ENCODE results near the gene RBMS2.
"Not testable (repeated sequence)": the region's sequence is repeated elsewhere in the genome, so short reads cannot be mapped to it uniquely, and the experiment has no call there.

The RBMS2 gene

DNA sequence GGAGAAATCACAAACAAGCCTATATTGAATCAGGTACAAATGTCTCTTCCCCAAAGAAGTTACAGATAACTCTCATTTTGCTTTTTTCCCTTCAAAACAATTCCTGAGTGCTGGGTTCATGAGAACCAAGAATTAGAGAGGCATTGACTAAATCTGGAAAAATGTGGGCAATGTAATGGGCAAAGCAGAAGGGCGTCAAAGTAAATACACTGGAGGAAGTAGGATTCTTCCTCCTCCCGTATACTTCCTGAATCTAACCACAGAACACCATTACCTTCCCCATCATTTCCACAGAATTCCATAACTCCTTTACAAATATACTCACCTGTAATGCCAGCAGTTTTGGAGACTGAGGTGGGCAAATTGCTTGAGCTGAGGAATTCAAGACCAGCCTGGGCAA is 3.0 kb upstream of the RBMS2 start:
- DNase-seq, result no peak

DNA sequence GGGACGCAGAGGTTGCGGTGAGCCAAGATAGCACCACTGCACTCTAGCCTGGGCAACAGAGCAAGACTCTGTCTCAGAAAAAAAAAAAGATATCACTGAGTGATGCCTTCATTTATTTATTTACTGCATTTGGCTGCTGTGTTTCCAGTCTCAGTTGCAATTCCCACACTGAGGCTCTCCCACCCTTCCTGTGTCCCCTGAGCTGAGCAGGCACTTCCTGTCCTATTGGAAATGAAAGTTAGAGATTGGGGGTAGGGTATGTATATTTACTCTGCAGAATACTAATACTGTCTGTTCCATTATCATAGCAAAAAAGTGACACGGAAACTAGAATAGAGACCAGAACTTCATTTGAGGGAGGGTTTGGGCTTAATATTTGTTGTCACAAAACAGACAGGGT is 1.6 kb upstream of the RBMS2 start:
- DNase-seq, result no peak

DNA sequence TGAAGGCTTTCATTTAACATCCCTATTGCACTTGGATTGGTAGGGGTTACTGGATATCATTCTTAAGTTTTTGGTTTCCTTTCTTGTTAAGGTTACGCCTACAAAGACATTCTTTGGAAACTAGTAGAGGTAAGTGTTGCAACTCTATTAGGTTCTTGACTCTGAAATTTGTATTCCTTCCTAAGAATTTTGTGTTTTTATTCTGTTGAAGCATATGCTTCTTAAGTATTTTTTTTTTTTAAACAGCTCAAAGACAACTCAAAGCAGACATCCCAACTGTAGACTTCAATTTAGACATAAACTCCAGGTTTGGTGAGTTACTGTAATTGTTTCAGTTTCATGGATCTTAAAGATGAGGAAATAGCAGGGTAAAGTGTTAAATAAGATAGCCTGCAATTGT is 1.1 kb upstream of the RBMS2 start:
- no peak for DNase-seq

DNA sequence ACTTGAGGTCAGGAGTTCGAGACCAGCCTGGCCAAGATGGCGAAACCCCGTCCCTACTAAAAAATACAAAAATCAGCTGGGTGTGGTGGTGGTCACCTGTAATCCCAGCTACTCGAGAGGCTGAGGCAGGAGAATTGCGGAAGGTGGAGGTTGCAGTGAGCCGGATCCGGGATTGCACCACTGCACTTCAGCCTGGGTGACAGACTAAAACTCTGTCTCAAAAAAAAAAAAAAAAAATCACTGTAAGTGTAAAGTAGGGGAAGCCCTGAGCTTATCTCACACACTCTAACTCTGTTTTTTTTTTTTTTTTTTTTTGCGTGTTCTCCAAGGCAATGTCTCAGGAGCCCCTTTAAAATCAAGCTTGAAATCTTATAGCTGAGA is 421 bp upstream of the RBMS2 start:
- DNase-seq, result no peak

DNA sequence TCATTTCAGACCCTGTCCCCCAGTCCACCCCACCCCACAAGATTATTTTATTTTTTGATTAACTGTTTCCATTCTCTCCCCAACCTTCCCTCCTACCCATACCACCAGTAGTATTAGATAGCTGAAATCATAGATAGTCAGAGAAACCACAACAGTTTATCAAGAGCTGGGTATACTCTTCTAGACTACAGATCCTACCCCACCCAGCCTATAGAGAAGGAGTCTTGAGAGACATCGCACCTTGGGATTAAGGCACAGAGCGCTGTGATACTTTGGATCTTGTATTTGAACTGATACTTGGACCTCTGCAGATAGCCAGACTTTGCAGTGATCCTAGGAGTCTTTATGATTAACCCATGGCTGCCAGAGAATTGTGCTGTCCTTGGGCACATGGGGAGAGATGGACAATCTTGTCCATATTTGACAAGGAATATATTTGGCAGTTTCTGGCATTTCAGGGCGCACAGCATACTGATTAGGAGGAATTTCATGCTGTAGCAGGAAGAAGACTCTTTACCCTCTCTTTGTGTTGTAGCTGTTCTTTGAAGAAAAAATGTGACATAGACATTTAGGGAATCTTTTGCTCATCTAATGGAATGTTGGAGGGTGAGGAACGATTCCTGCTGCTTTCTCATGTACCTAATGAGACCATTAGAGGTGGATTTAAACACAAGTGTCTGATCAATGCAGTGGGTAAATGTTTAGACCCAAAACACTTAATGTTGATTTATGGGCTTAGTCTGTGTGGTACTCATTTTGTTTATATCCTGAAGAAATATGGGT is 982 bp downstream of the RBMS2 start:
- DNase-seq, result no peak

DNA sequence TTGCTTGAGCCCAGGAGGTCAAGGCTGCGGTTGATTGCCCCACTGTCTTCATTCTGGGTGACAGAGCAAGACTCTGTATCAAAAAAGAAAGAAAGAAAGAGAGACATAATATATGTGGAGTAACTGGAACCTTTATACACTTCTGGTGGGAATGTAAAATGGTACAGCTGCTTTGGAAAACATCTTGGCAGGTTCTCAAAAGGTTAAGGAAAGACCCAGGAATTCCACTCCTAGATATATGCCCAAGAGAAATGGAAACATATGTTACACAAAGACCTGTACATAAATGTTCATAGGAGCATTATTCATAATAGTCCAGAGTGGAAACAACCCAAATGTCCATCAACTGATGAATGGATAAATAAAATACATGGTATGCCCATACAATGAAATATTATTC is 7.2 kb downstream of the RBMS2 start:
- no peak for DNase-seq

DNA sequence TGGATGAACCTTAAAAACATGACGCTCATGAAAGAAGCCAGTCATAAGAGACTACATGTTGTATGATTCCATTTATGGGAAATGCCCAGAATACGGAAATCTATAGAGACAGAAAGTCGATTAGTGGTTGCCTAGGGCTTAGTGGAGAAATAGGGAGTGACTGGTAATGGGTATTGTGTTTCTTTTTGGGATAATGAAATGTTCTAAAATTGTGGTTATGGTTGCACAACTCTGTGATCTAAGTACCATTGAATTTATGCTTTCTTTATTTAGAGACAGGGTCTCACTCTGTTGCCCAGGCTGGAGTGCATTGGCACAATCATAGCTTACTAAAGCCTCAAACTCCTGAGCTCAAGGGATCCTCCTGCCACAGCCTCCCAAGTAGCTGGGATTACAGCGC is 8.0 kb downstream of the RBMS2 start:
- DNase-seq, result no peak

DNA sequence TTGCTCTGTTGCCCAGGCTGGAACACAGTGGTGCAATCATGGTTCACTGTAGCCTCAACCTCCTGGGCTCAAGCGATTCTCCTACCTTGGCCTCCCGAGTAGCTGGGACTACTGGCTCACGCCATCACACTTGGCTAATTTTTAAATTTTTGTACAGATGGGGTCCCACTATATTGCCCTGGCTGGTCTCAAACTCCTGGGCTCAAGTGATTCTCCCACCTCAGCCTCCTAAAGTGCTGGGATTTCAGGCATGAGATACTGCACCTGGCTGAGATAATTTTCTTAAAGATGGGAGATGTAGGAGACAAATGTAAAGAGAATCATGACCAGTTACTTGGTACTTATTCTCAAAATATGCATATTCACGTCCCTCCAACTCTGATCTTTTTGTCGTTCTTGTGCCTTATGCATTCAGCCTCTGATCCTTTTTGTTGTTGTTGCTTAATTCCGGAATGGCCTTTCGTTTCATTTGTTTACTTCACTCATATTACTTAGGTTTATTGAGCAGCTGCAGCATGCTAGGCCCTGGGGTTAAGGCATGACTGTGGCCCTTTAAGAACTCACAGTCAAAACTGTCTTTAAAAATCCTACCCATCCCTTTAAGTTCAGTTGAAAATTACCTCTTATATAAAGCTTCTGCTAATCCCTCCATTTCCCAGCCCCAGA is 8.9 kb downstream of the RBMS2 start:
- no peak for DNase-seq

DNA sequence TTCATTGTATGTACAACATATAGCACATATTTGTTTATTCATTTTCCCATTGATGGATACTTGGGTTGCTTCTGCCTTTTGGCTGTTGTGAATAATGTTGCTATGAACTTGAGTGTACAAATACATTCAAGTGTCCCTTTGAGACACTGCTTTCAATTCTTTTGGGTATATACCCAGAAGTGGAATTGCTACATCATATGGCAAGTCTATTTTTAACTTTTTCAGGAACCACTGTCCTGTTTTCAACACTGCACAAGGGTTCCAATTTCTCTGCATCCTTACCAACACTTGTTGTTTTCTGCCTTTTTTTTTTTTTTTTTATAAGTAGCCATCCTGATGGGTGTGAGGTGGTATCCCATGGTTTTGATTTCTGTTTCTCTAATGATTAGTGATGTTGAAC is 15.9 kb downstream of the RBMS2 start:
- no peak for DNase-seq

DNA sequence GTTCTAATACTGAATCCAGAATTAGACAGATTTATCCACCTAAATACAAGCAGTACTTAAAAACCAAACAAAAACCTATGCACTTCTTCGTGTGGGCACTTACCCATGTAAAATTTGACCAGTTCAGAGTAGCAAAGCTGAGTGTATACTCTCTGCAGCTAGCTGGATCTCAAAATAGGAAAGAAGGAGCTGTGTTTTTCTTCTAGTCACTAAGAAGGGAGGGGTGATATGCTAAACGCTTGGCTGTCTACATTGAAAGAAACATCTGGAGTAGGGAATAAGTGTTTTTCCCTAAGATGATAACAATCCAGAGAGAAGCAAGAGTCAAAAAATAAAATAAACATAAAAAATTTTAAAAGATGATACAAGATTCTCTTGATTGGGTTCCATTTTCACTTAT is 20.0 kb downstream of the RBMS2 start:
- DNase-seq, result no peak

DNA sequence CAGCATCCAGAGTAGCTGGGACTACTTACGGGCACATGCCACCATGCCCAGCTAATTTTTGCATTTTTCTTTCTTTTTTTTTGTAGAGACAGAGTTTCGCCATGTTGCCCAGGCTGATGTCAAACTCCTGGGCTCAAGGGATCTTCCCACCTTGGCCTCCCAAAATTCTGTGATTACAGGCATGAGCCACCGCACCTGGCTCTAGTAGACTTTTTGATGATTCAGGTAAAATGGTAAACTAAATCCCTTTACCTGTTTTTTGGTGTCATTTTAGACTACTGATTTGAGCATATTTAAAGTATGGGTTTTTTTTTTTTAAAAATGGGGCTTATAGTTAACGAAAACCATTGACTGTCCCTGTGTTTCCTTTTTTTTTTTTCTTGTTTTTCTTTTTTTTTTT is 20.5 kb downstream of the RBMS2 start:
- no peak for DNase-seq

DNA sequence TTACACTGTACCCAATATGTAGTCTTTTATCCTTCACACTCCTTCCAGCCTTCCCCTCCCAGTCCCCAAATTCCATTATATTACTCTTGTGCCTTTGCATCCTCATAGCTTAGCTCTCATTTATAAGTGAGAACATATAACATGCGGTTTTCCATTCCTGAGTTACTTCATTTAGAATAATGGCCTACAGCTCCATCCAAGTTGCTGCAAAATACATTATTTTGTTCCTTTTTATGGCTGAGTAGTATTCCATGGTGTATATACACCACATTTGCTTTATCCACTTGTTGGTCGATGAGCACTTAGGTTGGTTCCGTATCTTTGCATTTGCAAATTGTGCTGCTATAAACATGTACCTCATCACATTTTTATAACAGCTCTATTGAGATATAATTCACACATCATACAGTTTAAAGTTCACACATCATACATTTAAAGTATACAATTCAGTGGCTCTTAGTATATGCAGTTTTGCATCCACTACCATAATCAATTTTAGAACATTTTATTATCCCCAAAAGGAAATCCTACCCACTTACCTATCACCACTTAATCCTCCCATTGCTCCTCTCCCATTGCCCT is 23.5 kb downstream of the RBMS2 start:
- no peak for DNase-seq

DNA sequence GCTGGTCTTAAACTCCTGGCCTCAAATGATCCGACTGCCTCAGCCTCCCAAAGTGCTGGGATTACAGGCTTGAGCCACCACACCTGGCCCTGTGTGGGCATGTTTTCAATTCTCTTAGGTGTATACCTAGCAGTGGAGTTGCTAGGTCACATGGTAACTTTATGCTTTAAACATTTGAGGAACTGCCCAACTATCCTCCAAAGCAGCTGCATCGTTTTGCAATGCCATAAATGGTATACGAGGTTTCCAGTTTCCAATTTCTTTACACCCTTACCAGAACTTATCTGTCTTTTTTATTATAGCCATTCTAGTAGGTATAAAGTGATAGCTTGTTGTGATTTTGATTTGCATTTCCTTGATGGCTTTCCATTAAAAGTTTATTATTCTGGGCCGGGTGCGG is 25.1 kb downstream of the RBMS2 start:
- DNase-seq, result no peak

DNA sequence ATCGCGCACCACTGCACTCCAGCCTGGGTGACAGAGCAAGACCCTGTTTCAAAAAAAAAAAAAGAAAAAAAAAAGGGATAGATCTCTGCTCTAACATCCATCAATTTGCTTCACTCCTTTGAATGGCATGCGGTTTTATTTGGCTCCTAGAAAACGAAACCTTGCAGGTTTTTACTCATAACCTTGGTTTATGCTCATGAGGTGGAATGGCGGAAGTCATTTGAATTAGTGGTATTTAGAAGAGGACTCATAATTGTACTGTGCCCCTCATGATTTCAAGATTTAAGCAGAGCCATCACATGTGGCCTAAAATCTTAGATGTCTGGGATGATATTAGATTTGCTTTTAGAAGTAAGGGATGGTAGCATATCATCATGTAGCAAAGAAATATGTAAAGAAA is 29.4 kb downstream of the RBMS2 start:
- no peak for DNase-seq

DNA sequence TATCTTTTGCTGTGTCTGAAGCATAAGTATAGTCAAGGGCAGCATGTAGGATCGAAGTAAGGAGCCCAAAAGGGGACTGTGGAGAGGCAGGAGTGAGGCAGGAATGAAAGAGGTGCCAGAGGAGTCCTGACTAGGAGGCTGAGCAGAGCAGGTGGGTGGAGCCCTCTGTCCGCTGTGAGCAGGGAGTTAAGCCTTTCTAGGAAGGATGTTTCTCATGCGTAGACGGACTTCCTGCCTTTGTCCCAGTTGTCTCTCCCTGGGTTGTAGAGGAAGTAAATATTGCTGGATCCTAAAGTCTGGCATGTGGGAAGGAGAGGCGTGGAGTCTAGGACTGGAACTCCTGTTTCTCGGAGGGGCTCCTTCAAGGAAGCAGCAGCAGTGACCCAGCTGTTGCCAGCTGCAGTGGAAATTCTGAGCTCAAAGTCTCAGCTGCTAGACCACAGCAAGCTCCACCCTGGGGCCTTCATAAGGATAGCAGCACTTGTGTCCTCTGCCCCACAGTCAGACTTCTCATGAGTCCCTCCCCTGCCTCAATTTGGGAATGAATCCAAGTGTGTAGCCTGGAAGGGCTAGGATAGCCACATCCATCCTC is 44.0 kb downstream of the RBMS2 start:
- DNase-seq, result peak; percentile 75

DNA sequence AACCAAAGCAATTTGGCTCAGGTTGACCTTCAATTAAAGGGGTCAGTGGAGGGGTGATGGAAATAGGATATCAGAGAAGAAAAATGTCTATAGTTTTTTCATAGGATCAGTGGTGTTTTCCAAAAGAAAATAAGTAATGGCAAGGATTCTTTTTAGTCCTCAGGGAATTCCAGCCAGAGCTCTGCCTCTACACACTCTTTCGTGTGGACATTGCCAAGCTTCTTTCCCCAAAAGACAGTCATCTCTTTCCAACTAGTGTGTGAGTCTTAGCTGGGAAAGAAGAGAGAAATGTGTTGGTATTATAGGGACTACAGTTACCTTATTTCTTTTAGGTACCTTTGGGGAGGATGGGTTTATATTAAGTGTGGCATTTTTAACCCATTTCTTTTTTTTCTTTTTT is 46.5 kb downstream of the RBMS2 start:
- DNase-seq, result no peak

DNA sequence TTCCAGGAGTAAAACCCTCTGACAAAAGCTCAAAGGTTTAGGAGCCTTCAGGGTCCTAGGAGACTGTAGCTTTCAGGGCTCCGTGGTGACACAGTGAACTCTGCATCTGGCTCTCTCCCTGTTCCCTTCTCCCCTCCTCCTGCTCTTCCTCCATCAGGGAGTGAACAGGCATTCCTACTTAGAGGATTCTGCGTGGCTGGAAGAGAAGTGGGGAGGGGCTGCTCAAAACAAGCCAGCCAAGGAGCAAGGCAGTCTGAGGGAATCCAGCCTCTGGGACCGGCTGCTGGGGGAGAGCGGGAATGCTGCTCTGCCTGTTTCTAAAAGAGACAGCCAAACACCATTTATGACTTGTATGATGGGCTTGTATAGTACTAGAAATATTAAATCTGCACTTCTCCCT is 49.5 kb downstream of the RBMS2 start:
- peak; percentile 25 for DNase-seq

DNA sequence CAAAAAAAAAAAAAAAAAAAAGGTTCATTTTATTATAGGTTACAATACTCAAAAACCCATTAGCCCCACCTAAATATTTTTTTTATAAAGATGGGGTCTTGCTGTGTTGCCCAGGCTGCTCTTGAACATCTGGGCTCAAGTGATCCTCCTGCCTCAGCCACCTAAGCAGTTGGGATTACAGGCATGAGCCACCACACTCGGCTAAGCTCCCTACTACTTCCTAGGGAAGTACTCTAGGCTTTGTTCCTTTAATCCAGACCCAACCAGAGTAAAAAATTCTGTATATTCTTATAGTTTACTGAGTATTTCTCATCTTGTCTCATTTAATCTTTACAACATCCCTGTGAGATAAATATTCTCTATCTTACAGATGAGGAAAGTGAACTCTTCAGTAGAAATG is 50.7 kb downstream of the RBMS2 start:
- DNase-seq, result no peak

DNA sequence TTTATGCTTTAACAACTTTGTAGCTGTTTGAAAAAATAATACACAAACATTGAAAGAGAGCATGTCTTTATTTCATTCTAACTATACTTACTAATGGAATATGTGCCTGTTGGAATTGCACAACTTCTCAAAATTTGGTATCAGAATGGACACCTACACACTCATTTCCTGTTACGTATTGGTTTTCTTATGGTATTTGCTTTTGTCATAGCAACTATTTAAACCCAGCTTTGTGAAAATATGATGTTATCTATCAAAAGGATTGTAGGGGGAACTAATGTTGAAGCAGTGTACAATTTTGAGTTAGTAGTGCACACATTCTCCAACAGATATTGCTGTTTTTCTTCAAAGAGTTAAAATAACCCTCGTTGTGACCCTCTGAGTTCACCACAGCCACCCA is 52.6 kb downstream of the RBMS2 start:
- no peak for DNase-seq

DNA sequence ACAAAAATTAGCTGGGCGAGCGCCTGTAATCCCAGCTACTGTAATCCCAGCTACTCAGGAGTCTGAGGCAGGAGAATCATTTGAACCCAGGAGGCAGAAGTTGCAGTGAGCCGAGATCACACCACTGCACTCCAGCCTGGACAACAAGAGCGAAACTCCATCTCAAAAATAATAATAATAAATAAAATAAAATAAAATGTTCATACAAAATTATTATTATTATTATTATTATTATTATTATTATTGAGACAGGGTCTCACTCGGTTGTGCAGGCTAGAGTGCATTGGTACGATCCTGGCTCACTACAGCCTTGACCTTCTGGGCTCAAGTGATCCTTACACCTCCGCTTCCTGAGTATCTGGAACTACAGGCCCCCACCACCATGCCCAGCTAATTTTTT is 55.6 kb downstream of the RBMS2 start:
- not testable (repeated sequence) for DNase-seq

DNA sequence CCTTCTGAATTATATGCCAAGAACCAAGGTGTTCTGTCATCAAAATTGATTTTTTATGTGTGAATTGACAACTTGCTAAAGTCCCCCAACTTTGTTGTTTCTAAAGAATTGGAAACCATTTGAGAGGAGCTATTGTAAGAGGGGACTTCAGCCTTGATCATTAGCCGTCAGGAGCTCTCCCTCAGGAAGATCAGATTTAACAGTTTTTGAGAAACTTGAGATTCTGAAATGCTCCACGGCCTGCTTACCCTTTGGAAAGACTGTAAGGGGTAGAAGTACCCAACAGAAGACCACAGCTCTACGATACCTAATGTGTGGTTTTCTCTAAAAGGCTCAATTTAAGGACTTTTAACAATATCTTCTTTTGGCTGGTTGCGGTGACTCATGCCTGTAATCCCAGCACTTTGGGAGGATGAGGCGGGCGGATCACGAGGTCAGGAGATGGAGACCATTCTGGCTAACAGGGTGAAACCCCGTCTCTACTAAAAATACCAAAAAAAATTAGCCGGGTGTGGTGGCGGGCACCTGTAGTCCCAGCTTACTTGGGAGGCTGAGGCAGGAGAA is 57.4 kb downstream of the RBMS2 start:
- DNase-seq, result no peak

DNA sequence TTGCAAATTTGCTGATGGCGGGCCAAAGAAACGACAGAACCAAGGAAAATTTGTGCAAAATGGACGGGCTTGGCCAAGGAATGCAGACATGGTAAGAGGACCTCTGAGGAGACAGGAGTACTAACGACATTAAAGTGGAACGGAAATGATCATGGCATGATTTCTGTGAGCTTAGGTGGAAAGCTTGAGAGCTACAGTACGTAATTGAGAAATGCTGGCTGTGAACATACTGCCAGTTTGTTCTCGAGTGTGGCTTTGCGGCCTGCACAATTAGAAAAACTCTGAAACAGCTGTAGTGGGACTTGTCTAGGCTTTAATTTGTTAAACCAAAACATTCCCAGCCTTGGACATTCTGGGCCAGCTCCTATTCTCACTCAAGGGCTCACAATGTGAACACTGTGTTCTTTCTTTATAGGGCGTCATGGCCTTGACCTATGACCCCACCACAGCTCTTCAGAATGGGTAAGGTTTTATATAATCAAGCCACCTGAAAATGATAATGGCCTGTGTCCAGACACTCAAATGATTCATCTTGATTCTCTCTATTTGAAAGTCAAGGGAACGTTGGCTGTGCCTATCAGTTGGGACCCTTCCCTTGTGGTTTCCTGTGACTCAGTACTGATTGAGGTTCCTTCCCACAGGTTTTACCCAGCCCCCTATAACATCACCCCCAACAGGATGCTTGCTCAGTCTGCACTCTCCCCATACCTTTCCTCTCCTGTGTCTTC is 60.0 kb downstream of the RBMS2 start:
- no peak for DNase-seq

DNA sequence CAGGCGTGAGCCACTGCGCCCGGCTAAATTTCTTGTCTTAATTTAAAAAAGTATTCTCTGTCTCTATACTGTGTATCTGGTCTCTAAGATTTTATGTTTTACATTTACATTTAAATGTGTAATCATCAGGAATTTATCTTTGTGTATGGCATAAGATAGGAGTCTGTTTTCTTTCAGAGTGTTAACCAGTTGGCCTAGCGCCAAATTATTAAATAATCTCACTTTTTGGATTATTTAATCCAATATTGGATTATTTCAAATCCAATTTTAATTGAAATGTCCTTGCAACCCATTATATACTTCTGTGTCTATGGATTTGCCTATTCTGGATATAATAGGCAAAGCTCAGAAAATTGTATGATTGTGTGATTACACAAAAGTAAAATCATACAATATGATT is 63.5 kb downstream of the RBMS2 start:
- DNase-seq, result no peak

All from NCI-H69 (cell line).